SW480 (cell line): Measurements from ENCODE around the gene CHCHD6.

ENCODE experiments used
- DNase-seq: peaks from one replicate; pipeline ENCODE4 v3.0.0-alpha.2; 2016; ENCODE audit warnings: low spot score

CHCHD6 gene

DNA sequence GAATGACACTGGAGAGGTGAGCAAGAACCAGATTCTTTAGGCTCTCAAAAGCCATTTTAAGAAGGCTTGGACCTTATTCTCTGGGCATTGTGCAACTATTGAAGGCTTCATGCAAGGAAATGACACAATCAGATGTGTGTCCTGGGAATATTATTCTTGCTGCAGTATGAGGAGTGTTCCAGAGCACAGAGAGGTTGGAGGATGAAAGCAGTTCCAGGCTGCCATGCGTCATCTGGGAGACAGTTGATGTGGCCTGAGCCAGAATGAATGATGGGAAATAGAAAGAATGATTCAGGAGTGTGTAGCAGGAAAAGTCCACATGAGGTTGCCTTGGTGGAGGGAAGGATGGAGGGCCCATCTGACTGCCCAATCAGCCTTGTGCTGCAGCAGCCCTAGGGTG is 123.1 kb downstream of the CHCHD6 start:
- DNase-seq = no peak

DNA sequence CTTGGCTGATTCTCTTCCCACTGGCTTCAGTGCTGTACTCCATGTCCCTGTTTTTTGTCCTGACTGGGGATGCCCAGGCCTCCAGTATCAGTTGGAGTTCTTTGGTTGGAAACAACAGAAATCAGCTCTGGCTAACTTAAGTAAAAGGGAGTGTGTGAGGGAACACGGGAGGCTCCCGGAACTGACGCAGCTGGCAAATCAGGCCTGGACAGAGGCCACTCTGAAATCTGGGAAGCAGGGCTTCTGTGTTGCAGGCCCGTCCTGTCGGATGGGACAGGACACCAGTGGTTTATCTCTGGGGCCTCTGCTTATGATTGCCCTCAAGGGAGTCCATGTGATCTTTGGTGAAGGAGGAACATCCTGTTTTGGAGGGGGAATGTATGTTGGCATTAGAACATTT is 124.3 kb downstream of the CHCHD6 start:
- DNase-seq = no peak

DNA sequence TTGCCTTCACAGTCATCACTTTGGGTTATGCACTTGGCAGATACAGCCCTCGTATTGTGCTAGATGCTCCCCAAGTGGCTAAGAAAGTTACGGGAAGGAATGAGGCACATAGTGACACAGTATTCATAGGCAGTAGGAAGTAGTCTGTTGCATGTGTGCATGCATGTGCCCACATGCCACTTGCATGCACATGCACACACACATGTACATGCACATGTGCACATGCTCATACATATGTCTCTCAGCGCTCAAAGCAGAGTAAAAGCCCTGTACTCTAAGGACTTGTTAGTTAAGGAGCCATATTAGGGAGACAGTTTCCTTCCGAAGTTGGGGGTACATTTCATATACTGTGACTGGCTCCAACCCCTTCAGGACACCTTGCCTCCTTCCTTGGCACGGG is 128.9 kb downstream of the CHCHD6 start:
- DNase-seq = no peak

DNA sequence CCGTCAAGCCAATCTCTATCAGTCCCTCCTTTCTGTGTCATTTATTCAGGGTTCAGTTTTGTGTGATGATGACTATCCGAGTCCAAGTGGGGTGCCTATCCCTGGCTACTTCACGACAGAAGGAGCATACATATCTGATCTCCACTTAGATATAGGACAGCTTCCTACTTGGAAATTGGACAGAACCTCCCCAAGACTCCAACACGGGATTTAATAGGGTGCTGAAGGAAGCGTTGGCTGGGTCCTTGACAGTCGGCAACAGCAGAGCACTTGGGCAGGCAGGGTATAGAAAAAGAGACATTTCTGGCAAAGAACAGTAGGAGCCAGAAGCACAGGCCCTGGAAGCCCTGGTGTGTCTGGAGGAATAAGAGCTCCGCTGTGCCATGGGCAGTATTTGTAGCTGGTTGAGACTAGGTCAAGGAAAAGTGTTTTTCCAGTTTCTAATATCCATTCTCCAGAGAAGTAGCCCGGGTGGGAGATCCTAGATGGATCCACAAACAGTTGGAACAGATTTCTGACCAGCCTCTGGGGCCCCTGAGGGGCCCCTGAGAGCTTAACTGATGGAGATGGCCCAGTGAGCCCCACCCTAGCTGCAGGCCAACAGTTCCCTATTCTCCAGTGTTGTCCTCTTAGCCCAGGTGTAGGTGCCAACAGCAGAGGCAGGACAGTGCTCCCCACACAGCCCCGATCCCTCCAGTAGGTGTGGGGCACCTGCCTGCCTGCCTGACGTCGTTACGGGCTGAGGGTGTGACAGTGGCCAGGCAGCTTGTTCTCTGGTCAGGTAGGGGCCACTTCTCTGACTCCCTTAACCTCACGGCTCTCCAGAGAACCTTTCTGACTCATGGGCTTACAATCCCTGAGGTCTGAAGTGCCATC is 130.8 kb downstream of the CHCHD6 start:
- DNase-seq = peak; percentile 75

DNA sequence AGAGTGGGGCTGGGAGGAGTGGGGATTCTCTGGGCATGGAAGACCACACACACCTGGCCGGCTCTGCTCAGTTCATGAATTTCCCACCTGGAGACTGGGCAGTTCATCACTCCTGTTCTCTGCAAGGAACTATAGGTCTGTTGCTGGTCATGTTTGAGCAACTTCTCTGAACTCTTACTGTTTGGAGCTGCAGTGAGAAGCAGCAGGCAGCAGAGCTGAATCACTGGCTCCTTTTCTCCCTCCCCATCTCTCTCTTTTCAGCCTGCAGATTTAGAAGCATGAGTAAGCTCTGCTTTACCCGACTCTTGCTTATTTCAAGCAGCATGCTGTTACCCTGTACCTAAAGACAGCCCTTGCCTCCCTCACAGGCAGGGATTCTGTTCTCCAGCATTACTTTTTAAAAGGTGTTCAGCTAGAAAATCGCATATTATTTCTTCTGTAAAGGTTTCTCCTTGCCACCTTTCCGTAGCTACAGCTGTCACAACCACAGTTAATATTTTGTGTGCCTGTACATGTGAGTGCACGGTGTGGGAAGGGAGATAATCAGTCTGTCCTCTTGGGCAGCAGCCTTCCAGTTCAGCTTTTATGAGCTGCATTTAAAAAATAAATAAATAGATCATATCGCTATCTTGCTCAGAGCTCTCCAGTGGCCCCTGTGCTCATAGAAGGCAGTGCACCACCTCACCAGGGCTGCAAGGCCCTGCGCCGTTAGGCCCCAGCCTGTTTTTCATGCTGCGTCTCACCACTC is 131.6 kb downstream of the CHCHD6 start:
- peak; percentile 21 for DNase-seq

DNA sequence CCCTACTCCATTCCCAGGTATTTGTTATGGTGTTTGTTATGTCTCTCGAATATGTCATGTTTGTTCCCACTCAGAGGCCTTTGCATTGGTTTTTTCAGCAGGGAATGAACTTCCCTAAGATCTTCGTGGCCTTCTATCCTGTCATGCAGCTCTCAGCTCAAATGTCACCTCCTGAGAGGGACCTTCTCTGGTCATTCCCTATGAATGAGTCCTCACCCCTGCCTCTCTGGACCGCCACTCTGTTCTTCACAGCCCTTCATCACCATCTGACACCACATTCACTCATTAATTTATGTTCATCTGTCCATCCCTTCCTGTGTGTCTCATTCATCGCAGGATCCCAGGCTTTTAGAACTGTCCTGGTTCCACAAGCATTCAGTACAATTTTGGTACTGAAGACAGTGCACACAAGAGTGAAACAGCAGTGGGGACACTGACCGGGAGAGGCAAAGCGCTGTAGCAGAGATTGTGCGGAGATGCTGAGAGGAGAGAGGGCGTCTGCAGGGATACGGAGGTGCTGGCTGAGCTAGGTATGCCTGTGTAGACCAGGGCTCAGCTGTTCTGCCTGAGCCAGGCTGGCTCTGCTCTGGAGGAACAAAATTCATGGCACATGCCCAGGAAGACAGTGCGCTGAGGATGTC is 132.3 kb downstream of the CHCHD6 start:
- no peak for DNase-seq

DNA sequence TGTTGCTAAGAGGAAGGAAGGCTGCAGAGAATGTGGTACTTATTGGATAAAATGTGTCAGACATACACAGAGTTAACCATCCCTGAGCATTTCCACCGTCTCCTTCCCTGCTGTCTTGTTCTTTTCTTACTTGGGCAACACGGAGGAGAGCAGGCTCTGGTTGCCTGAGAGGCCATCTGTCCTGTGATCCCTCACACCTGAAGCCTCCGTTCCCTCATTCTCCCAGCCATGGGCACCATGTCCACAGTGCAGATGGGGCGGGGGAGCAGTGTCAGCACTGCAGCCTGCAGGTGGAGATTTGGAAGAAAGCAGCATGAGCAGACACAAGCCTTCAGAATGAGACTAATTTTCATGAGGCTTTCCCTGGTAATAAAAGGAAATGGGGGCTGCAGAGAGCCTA is 133.7 kb downstream of the CHCHD6 start:
- DNase-seq = no peak

DNA sequence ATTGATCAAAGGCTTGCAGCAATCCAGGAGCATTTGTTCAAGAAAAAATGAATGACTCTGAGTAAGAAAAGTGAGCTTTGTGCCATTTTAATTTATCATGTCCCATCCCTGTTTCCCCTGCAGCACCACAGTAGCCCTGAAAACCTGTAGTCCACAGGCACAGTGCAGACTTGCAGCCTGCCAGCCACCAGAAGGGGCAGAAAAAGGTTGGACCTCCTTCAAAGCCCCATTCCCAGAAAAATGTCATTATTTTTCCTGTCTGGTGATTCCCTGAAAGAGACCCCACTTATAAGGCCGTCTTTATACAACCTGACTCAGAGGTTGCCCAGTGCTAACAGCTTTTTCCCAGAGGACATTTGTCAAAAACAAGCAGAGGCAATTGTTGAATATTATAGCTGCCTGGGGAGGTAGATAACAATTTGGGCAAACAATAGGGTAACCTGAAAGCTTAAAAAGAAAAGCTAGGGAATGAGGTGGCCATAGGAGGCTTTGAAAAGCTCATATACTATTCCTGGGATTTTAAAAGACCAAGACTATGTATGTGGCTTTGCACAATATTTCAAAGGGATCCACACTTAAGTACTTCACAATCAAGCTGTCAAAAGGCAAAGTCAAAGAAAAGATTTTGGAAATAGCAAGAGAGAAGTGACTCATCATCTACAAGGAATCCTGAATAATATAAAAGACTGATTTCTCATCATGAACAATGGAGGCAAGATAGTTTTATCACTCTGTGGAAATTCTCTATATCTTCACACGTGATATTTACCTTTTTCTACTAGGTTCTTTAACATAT is 142.1 kb downstream of the CHCHD6 start:
- DNase-seq = no peak

DNA sequence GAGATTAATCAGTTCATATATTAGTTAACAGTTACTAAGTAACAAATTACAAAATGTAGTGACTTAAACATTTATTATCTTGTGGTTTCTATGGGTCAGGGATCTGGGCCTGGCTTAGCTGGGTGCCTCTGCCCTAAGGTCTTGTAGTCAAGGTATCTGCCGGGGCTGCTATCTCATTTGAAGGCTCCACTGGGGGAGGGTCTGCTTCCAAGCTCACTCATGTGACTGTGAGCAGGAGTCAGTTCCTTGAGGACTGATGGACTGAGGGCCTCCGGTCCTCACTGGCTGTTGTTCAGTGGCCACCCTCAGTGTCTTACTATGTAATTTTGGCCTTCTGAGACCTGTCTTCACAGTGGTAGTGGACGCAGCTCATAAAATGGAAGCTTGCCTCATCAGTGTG is 143.0 kb downstream of the CHCHD6 start:
- no peak for DNase-seq

DNA sequence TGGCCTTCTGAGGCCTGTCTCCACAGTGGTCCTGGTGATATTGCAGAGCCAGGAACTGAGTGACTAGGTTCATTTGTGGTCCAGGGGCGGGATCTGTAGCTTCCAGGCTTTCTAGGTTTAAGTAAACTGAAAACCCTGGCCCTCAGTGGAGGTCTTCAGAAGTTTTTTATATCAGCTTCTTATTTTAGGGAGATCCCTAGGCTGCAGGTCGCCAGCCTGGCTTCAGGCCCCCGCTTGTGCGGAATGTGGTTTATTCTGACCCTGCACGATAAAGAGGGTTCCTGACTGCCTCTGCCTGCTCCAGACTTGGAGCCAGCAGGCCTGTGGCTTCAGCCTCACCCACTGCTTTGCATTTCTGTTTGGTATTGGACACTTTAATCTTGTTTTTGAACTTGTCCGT is 145.0 kb downstream of the CHCHD6 start:
- DNase-seq = no peak

DNA sequence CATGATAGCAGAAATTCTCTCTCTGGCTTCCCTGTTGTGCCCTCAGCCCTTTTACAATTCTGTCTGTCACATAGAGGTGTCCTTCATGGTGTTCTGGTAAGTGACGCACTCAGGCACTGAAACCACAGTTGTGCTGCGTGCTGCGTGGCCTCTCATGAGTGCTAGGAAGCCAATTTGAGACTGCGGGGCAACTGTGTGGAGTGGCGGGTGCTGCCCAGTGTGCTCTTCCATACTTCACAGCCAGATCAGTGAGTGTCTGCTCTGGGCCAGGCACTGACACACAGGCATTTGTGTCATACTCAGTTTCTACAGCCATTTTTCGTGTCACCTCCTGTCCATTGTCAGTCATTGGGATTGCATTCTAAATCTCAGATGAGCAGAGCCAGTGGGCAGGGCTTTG is 145.7 kb downstream of the CHCHD6 start:
- no peak for DNase-seq

DNA sequence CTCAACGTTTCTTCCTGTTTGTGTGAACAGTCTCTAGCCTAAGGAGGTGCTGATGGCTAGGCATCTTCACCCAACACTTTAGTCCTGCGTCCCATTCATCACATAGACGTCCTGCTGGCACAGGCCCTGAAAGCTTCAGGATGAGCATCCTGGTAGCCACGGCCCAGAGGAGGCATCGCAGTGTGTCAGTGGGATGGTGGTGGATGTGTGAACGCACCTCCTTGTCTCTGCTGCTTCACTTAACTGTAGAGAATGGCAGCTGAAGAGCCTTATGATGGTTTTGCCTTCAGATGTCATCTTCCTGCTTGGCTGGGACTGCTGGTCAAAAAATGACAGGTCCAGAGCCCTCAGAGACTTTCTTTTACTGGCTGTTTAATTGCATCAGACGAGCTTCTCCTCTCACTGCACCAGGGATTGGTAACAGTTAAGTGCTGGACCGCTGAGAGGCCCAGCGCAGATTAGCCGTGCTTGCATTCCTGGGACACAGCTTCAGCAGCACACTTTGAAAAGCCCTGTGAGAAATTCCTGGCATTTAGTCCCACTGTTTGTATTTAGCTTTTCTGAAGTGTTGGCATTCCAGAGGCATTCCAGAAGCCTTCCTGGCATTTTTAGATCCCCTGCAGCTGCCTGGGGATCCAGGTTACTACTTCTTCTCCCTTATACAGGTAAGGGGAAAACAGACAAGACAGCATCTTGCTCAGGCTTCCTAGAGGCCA is 146.5 kb downstream of the CHCHD6 start:
- DNase-seq = peak; percentile 69

DNA sequence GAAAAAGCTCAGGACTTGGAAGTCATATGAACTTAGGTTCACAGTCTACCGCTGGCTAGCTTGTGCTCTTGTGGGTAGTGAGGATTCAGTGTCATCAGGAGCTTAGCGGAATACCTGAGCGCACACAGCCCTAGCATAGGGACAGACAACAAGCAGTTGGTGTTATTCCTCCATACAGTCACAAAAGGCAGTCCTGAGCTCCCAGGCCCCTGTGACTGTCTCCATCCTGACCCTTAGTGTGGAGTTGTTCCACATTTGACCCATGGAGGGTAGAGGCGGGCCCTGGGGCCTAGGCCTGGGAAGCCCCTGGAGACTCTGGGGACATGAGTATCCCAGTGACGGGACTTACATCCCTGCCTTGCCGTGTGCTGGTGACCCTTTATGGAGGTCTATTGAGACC is 147.3 kb downstream of the CHCHD6 start:
- DNase-seq = no peak

DNA sequence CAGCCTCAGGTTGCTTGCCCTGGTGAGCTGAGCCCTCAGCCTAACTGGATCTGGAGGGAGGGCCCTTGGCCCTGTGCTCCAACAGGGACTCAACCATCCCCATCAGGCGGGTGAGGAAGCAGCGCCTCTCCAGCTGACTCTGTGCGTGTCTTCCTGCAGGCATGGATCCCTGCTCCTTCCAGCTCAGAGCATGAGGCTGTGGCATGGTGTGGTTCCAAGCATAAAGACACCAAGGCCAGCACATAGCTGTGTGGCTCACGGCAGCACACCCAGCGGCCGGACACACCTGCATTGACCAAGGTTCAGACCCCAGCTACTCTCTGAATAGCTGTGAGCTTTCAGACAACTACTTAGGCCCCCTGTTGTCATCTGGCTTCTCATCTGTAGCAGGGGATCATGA is 147.9 kb downstream of the CHCHD6 start:
- DNase-seq = no peak

DNA sequence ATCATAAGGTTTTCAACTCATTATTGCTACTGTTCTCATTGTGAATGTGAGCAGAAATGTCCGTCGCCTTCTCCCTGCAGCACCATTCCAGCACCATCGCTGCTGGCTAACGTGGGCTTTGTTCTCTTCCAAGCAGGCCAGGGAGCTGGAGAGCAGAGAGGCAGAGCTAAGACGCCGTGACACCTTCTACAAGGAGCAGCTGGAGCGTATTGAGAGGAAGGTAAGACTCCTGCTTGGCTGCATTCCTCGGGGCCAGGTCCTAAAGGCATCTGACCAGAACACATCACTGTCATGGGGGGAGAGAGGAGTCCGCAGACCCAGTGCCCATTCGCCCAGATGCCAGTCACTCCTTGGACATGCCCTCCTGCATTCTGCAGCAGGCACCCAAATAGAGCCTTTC is 148.5 kb downstream of the CHCHD6 start:
- DNase-seq = no peak

DNA sequence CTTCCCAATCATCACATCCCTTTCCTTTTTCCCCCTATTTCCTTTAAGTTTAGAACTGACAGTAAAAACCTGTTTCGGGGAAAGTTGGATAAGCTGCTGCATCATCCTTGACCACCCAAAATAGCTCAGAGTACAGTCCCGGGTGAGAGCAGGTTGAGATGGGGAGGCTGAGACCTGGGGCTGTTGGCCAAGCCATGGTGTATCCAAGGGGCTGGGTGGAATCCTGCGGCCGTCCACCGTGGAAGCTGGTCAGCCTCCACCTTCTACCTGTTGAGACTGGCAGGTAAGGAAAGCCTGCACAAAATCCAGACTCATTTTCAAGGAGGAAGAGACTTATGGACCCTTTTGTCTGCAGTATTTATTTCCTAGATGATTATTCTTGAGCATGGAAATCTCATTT is 150.6 kb downstream of the CHCHD6 start:
- no peak for DNase-seq

DNA sequence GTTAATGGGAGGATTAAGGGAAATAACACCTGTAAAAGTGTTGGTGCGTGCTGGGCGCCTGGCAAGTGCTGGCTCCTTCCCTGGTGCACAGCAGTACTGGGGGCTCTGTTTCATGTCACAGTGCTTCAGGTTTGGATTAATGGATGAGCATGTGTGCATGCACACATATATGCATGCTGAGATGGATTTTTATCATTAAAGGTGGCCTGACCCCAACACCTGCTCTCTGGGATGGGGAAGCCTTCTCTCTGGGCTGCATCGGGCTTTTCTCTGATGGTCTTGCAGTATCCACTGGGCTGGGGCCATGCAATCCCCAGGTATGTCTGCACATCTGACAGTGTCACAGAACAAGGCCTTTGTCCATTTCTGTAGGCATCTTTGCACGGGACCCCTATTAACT is 151.3 kb downstream of the CHCHD6 start:
- DNase-seq = no peak

DNA sequence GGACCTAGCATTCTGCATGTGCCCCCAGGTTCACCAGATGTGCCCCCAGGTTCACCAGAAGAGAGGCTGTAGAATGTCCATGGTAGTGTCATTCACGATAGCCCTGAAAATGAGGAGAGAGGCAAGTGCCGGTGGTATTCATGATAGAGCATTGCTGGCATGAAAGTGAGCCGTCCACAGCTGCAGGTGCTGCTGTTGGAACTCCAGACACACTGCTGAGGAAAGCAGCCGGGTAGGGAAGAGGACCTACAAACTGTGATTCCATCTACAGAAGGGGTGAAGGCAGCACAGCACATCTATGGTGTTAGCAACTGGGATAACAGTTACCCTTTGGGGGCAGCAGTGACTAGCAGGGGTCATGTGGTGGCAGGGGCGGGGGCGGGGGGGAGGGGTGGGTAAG is 153.9 kb downstream of the CHCHD6 start:
- no peak for DNase-seq

DNA sequence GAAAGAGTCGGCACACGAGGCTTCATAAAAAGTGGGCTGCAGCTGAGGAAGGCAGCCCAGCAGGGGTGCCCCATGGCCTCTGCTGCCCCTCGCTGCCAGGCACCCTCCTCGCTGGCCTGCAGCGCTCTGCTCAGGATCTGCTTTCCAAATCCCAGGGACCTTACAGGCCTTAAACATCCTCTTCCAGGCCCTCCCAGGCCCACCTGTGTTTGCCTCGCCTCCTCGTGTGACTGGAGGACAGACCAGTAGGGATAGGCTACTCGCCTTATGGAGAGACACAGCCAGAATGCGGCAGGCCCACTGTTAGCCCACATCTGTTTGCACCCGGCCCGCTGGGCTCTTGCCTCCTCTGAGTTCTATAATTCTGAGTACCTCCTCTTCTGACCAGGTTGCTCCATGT is 154.4 kb downstream of the CHCHD6 start:
- no peak for DNase-seq

DNA sequence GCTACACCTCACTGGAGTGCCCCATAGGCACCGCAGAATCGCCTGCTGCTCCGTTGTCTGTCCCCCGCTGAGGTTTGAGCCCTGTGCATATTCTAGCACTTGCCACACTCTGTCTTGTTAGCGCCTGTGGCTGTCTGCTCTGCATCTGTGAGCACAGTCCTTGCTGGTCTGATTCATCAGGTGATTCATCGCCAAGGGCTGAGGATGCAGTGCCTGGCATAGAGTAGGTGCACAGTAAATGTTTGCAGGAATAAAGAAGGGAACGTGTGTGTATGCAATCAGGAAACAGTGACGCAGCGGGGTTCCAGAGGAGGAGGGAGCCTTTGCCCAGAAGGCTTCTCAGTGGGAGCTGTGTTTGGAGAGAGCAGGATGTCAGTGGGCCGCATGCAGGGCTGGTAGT is 154.8 kb downstream of the CHCHD6 start:
- DNase-seq = peak; percentile 9

DNA sequence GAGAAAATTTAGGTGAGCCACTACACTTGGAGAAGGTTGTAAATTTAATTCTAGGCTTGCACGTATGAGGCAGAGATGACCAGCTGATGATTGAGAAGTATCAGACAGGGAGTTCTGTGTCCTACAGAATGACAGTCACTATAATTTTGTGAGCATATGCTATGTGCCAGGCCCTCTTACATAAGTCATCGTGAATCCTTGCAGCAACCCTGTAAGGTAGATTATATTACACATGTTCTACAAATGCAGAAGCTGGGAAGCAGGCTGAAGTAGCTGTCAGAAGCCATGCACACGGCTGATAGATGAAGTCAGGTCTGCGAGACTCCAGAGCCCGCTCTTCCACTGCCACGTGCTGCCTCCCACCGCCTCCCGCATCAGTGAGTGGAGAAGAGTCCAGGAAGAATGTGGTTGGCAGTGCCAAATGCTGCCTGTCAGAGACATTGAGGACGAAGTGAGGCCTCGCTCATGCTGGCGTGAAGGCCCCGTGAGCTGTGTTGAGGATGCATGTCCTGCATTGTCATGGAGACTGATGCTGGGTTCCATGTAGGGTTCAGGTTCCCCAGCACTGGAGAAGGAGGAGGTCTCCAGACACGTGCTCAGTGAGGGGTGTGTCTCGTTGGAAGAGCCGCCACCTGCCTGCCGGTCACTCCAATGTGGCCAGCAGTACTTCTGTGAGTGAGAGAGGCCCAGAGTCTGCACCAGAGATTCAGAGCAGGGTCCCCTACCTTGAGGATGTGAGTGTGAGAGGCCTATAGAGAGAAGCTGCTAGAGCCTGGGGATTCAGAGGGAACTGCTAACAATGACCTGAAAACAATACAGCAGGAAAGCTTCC is 155.6 kb downstream of the CHCHD6 start:
- DNase-seq = no peak
